A549 (cell line): ENCODE data around the gene TKFC. TPM values are rescaled to one million over a fixed set of nuclear protein-coding genes. Genes with fewer than 3 reads are reported as not detected.

Experiments
- ATAC-seq, 2 experiments: fragments of 200-7000 bp in 1 of 2; fragments of >200 bp in 1 of 2; cut with Nextera tagmentation in 1 of 2; cut with Tn5 transposase in 1 of 2; 3 replicates each; pipeline versions ENCODE4 v1.8.0 to v1.9.1; 2018 to 2020; ENCODE audit warnings: mild to moderate bottlenecking in 1 of 2, moderate library complexity in 1 of 2
- CTCF ChIA-PET: fragments of 300-600 bp; sonication (Branson Sonifier 250); formaldehyde crosslinking; extraction: SDS; loops from one replicate; lab custom pipeline; 2021; ENCODE audit warnings: antibody characterized with exemption, inconsistent platforms; lab: Yijun Ruan, JAX
- POLR2A ChIA-PET: fragments of 350-600 bp; formaldehyde crosslinking; extraction: SDS; loops from one replicate; lab custom pipeline; 2021; ENCODE audit warnings: antibody characterized with exemption, inconsistent platforms; lab: Yijun Ruan, JAX
- DNase-seq, 2 experiments: peaks; one replicate each; pipeline versions ENCODE4 v3.0.0 to v3.0.0-alpha.2; 2011 to 2016; ENCODE audit warnings: low read depth in 1 of 2, low spot score in 1 of 2
- FAIRE-seq: peaks from 2 replicates; lab custom pipeline; 2011; peaks lifted over from hg19 to GRCh38; lab: Jason Lieb, UNC
- H3K27ac ChIP-seq, 2 experiments: fragments of >200 bp; sonication (Bioruptor Twin); formaldehyde crosslinking; 3 replicates each; pipeline ENCODE4 v1.5.1; 2016 to 2017
- H3K4me1 ChIP-seq: fragments of >200 bp; sonication (Bioruptor Twin); formaldehyde crosslinking; 3 replicates; pipeline ENCODE4 v1.6.1; 2016
- H3K4me2 ChIP-seq: fragments of >200 bp; sonication (Bioruptor Twin); formaldehyde crosslinking; 3 replicates; pipeline ENCODE4 v1.6.1; 2016
- H3K4me3 ChIP-seq: fragments of >200 bp; sonication (Bioruptor Twin); formaldehyde crosslinking; 3 replicates; pipeline ENCODE4 v1.5.1; 2016
- H3K9me3 ChIP-seq: fragments of >200 bp; sonication (Bioruptor Twin); formaldehyde crosslinking; 3 replicates; pipeline ENCODE4 v1.6.1; 2016
- CBX8 ChIP-seq: fragments of 200-600 bp; sonication (generic); IDR thresholded peaks from 2 replicates; pipeline ENCODE4 v1.6.1; 2016
- CHD2 ChIP-seq: fragments of 150-350 bp; IDR thresholded peaks from 2 replicates; pipeline ENCODE4 v1.6.1; 2014; ENCODE audit warnings: low read length; ENCODE audit not compliant: partially characterized antibody
- EHF ChIP-seq: fragments of 250-450 bp; sonication (Bioruptor Pico); IDR thresholded peaks from 2 replicates; pipeline ENCODE4 v1.5.0; 2020; ENCODE audit warnings: mild to moderate bottlenecking
- EP300 ChIP-seq, 2 experiments: fragments of >200 bp; sonication (Bioruptor Twin); formaldehyde crosslinking; IDR thresholded peaks; 2 replicates in 1 of 2; 3 replicates in 1 of 2; pipeline ENCODE4 v1.6.1; 2016 to 2017
- GATA3 ChIP-seq: IDR thresholded peaks from 2 replicates; pipeline ENCODE4 v1.6.1; 2012; ENCODE audit warnings: borderline replicate concordance
- HEYL ChIP-seq: fragments of 250-450 bp; sonication (Bioruptor Pico); IDR thresholded peaks from 2 replicates; pipeline ENCODE4 v1.8.0; 2021; ENCODE audit warnings: mild to moderate bottlenecking, moderate library complexity
- HOXA7 ChIP-seq: fragments of 250-450 bp; sonication (Bioruptor Pico); IDR thresholded peaks from 2 replicates; pipeline ENCODE4 v1.5.0; 2020; ENCODE audit warnings: mild to moderate bottlenecking, moderate library complexity
- HOXB13 ChIP-seq: fragments of 250-450 bp; sonication (Bioruptor Pico); IDR thresholded peaks from 2 replicates; pipeline ENCODE4 v1.5.0; 2020; ENCODE audit warnings: low read depth, mild to moderate bottlenecking, moderate library complexity
- KDM5A ChIP-seq: fragments of 200-600 bp; sonication (generic); IDR thresholded peaks from 2 replicates; pipeline ENCODE4 v1.6.1; 2016; ENCODE audit warnings: antibody characterized with exemption, mild to moderate bottlenecking
- MYC ChIP-seq: IDR thresholded peaks from 2 replicates; pipeline ENCODE4 v1.6.1; 2012; ENCODE audit warnings: mild to moderate bottlenecking, inconsistent platforms, low read length, improper control_type of control experiment, borderline replicate concordance
- NFE2L2 ChIP-seq: fragments of 150-350 bp; conservative IDR thresholded peaks from 2 replicates; pipeline ENCODE4 v1.6.1; 2014; ENCODE audit warnings: low read length
- POLR2AphosphoS2 ChIP-seq: conservative IDR thresholded peaks from 2 replicates; pipeline ENCODE4 v1.6.1; 2012; ENCODE audit warnings: low read length, improper control_type of control experiment, inconsistent platforms
- RAD21 ChIP-seq, 2 experiments: fragments of >200 bp in 1 of 2; sonication (Bioruptor Twin) in 1 of 2; formaldehyde crosslinking in 1 of 2; IDR thresholded peaks in 1 of 2; conservative IDR thresholded peaks in 1 of 2; 2 replicates in 1 of 2; 3 replicates in 1 of 2; pipeline ENCODE4 v1.6.1; 2012 to 2018; ENCODE audit warnings: inconsistent platforms in 1 of 2
- RARB ChIP-seq: fragments of 250-450 bp; sonication (Bioruptor Pico); IDR thresholded peaks from 2 replicates; pipeline ENCODE4 v1.8.0; 2021; ENCODE audit warnings: mild to moderate bottlenecking, moderate library complexity
- RNF2 ChIP-seq: fragments of 200-600 bp; sonication (generic); IDR thresholded peaks from 2 replicates; pipeline ENCODE4 v1.6.1; 2016; ENCODE audit warnings: low read depth, mild to moderate bottlenecking, antibody characterized with exemption, moderate library complexity, borderline replicate concordance
- TP53 ChIP-seq: fragments of 250-450 bp; sonication (Bioruptor Pico); IDR thresholded peaks from 2 replicates; pipeline ENCODE4 v1.5.0; 2021; ENCODE audit warnings: mild to moderate bottlenecking, moderate library complexity
- WGBS: methylation state at CpG from one replicate; pipeline ENCODE4 v1.1.6; 2017; ENCODE audit errors: missing lambda C conversion rate; 5-methylcytosine and 5-hydroxymethylcytosine counted together
- polyA plus RNA-seq, 4 experiments: library from polyadenylated mRNA; depleted of rRNA in 3 of 4; stranded (reverse); fragments of >200 nt; fragmentation: RNase III in 1 of 4; extraction: RNeasy Plus Mini Kit Qiagen cat#74134 plus additional on column Dnase treatment in 1 of 4; gene quantifications; 2 replicates in 3 of 4; 3 replicates in 1 of 4; pipeline ENCODE4 v1.2.3, GENCODE V29; 2011 to 2017
- TF ChIP-seq, protein P1 (sequence below): fragments of 200-600 bp; sonication (generic); IDR thresholded peaks from 2 replicates; pipeline ENCODE4 v1.6.1; 2016; ENCODE audit warnings: antibody characterized with exemption, mild to moderate bottlenecking, moderate library complexity
- TF ChIP-seq, protein P2 (sequence below): fragments of >200 bp; sonication (Bioruptor Twin); formaldehyde crosslinking; IDR thresholded peaks from 3 replicates; pipeline ENCODE4 v1.6.1; 2016
- TF ChIP-seq, protein P3 (sequence below): fragments of >200 bp; sonication (Bioruptor Twin); formaldehyde crosslinking; IDR thresholded peaks from 2 replicates; pipeline ENCODE4 v1.6.1; 2016
- TF ChIP-seq, protein P4 (sequence below): fragments of 250-450 bp; sonication (Bioruptor Pico); IDR thresholded peaks from 2 replicates; pipeline ENCODE4 v1.5.0; 2021; ENCODE audit warnings: mild to moderate bottlenecking, moderate library complexity, borderline replicate concordance
- TF ChIP-seq, protein P5 (sequence below): IDR thresholded peaks from 2 replicates; pipeline ENCODE4 v1.6.1; 2012
- TF ChIP-seq, protein P6 (sequence below): fragments of 250-450 bp; sonication (Bioruptor Pico); IDR thresholded peaks from 2 replicates; pipeline ENCODE4 v1.5.0; 2020; ENCODE audit warnings: low read depth, mild to moderate bottlenecking, moderate library complexity

Gene TKFC
- polyA plus RNA-seq, 2 of the 4 experiments (the other 2 are of a cell fraction): 46.5 to 48.7 TPM

DNA sequence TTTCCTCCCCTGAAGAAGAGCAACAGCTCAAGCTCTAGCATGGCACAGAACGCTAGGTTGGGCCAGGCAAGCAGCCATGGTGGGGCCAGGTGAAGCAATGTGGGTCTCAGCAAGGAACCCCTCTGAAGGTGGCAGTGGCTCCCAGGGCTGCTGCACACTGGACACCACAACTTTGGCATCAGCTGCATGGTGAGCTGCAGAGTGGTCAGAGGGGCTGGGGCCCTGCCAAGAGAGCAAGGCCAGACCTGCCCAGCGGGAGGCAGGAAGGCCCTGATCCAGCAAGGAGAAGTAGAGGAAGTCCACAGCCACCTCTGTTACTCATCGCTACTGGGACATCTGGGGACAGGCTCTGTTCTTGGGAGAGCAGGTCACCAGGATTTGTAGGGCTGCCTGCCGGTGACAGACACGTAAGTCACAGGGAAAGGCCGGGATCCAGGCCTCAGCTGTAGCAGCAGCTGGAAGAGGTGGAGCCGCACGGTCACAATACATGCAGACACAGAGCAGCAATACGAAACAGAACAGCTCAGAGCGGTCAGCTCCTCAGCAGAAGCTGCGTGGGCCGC, 16.2 kb downstream of the TKFC start:
- no peaks in the 10 kb centered on the region for H3K4me1 ChIP-seq
- no peak overlapping the region for H3K4me2 ChIP-seq
- no peak overlapping the region for H3K4me3 ChIP-seq
- FAIRE-seq: no peak
- no peak overlapping the region for H3K27ac ChIP-seq
- ChIA-PET POLR2A (interaction anchor here (1.4 kb wide), 1 partner anchor 13 kb away, joined by 6 read pairs; the partner anchor contains the start of genes CYB561A3 and TMEM138), CTCF (interaction anchor here (0.6 to 33.1 kb wide), 5 partner anchors 9 to 511 kb away, joined by 3 to 521 read pairs (median 16); partner anchors contain the start of genes CYB561A3, DDB1, TKFC and TMEM138)
- H3K9me3 ChIP-seq: no peaks in the 10 kb centered on the region
- no peak for TF ChIP-seq RAD21 (conservative IDR thresholded peaks at IDR 0.05 in 1 of 2, IDR thresholded peaks at IDR 0.05 in 1 of 2)
- TF ChIP-seq, protein P1, sequence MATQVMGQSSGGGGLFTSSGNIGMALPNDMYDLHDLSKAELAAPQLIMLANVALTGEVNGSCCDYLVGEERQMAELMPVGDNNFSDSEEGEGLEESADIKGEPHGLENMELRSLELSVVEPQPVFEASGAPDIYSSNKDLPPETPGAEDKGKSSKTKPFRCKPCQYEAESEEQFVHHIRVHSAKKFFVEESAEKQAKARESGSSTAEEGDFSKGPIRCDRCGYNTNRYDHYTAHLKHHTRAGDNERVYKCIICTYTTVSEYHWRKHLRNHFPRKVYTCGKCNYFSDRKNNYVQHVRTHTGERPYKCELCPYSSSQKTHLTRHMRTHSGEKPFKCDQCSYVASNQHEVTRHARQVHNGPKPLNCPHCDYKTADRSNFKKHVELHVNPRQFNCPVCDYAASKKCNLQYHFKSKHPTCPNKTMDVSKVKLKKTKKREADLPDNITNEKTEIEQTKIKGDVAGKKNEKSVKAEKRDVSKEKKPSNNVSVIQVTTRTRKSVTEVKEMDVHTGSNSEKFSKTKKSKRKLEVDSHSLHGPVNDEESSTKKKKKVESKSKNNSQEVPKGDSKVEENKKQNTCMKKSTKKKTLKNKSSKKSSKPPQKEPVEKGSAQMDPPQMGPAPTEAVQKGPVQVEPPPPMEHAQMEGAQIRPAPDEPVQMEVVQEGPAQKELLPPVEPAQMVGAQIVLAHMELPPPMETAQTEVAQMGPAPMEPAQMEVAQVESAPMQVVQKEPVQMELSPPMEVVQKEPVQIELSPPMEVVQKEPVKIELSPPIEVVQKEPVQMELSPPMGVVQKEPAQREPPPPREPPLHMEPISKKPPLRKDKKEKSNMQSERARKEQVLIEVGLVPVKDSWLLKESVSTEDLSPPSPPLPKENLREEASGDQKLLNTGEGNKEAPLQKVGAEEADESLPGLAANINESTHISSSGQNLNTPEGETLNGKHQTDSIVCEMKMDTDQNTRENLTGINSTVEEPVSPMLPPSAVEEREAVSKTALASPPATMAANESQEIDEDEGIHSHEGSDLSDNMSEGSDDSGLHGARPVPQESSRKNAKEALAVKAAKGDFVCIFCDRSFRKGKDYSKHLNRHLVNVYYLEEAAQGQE: no peak
- TF ChIP-seq, protein P2, sequence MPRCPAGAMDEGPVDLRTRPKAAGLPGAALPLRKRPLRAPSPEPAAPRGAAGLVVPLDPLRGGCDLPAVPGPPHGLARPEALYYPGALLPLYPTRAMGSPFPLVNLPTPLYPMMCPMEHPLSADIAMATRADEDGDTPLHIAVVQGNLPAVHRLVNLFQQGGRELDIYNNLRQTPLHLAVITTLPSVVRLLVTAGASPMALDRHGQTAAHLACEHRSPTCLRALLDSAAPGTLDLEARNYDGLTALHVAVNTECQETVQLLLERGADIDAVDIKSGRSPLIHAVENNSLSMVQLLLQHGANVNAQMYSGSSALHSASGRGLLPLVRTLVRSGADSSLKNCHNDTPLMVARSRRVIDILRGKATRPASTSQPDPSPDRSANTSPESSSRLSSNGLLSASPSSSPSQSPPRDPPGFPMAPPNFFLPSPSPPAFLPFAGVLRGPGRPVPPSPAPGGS: no peak
- no peak for ATAC-seq
- WGBS: 92% methylated on average over 12 of the region's 12 CpGs
- no peak for DNase-seq

DNA sequence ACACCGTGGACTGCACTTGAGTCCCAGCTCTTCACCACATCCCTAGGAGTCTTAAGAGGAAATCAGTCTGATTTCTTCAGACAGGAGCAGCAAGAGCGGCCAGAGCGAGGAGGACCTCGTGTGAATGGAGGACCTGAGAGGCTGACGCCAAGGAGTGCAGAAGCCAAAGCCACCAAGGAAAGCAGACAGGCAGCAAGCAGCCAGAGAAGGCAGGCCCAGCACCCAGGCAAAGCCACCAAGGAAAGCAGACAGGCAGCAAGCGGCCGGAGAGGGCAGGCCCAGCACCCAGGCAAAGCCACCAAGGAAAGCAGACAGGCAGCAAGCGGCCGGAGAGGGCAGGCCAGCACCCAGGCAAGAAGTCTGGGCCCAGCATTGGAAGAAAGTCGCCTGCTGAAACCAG, 16.9 kb downstream of the TKFC start:
- no peak for FAIRE-seq
- Histone ChIP-seq H3K9me3 (no peaks in the 10 kb centered on the region), H3K27ac (no peak overlapping the region), H3K4me1 (no peaks in the 10 kb centered on the region), H3K4me2 (no peak overlapping the region), H3K4me3 (no peak overlapping the region)
- ATAC-seq: no peak
- WGBS: 88% methylated on average over 8 of the region's 10 CpGs
- no peak for DNase-seq
- ChIA-PET POLR2A (interaction anchor here (1.4 kb wide), 1 partner anchor 12 kb away, joined by 6 read pairs; the partner anchor contains the start of genes CYB561A3 and TMEM138), CTCF (interaction anchor here (0.9 to 33.1 kb wide), 5 partner anchors 8 to 96 kb away, joined by 4 to 521 read pairs (median 16); partner anchors contain the start of genes CYB561A3, DDB1, TKFC and TMEM138)
- TF ChIP-seq RNF2 (no peak), HEYL (CRISPR knock-in tag) (no peak), MYC (no peak)
- TF ChIP-seq, protein P3, sequence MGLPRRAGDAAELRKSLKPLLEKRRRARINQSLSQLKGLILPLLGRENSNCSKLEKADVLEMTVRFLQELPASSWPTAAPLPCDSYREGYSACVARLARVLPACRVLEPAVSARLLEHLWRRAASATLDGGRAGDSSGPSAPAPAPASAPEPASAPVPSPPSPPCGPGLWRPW: no peak

DNA sequence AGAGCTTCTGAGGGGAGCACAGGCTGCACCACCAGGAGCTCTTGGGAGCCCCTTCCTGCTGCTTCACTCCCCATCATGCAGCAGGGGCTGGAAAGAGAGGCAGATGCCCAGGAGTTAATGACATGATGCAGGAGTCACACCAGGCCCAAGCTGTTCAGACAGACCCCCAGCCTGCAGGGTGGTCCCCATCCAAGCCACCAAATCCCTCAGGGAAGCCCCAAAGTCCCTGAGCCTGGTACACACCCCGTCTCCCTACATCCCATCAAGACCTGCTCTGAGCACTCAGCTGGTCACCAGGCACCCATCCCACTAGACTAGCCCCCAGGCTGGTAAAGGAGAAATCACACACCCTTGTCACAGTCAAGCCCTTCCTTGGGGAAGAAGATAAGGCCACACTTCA, 17.3 kb downstream of the TKFC start:
- H3K4me2 ChIP-seq: no peak overlapping the region
- TF ChIP-seq HOXB13 (CRISPR knock-in tag) (no peak), GATA3 (no peak), TP53 (no peak), EP300 (IDR thresholded peaks at IDR 0.05) (no peak), KDM5A (no peak), RARB (no peak), CBX8 (no peak), EHF (no peak), CHD2 (no peak), HOXA7 (no peak), POLR2AphosphoS2 (no peak), NFE2L2 (no peak)
- TF ChIP-seq, protein P4, sequence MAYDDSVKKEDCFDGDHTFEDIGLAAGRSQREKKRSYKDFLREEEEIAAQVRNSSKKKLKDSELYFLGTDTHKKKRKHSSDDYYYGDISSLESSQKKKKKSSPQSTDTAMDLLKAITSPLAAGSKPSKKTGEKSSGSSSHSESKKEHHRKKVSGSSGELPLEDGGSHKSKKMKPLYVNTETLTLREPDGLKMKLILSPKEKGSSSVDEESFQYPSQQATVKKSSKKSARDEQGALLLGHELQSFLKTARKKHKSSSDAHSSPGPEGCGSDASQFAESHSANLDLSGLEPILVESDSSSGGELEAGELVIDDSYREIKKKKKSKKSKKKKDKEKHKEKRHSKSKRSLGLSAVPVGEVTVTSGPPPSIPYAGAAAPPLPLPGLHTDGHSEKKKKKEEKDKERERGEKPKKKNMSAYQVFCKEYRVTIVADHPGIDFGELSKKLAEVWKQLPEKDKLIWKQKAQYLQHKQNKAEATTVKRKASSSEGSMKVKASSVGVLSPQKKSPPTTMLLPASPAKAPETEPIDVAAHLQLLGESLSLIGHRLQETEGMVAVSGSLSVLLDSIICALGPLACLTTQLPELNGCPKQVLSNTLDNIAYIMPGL (CRISPR knock-in tag): no peak
- TF ChIP-seq, protein P5, sequence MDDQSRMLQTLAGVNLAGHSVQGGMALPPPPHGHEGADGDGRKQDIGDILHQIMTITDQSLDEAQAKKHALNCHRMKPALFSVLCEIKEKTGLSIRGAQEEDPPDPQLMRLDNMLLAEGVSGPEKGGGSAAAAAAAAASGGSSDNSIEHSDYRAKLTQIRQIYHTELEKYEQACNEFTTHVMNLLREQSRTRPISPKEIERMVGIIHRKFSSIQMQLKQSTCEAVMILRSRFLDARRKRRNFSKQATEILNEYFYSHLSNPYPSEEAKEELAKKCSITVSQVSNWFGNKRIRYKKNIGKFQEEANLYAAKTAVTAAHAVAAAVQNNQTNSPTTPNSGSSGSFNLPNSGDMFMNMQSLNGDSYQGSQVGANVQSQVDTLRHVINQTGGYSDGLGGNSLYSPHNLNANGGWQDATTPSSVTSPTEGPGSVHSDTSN: no peak
- TF ChIP-seq, protein P6, sequence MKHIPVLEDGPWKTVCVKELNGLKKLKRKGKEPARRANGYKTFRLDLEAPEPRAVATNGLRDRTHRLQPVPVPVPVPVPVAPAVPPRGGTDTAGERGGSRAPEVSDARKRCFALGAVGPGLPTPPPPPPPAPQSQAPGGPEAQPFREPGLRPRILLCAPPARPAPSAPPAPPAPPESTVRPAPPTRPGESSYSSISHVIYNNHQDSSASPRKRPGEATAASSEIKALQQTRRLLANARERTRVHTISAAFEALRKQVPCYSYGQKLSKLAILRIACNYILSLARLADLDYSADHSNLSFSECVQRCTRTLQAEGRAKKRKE (CRISPR knock-in tag): no peak
- H3K4me3 ChIP-seq: no peak overlapping the region
- no peaks in the 10 kb centered on the region for H3K9me3 ChIP-seq
- no peak overlapping the region for H3K27ac ChIP-seq
- H3K4me1 ChIP-seq: no peaks in the 10 kb centered on the region
- ATAC-seq (no peak), DNase-seq (no peak), FAIRE-seq (no peak)
- ChIA-PET POLR2A (interaction anchor here (1.4 kb wide), 1 partner anchor 11 kb away, joined by 6 read pairs; the partner anchor contains the start of genes CYB561A3 and TMEM138), CTCF (interaction anchor here (0.9 to 33.1 kb wide), 6 partner anchors 8 to 96 kb away, joined by 4 to 521 read pairs (median 18); partner anchors contain the start of genes CYB561A3, DDB1, TKFC and TMEM138)
- 100% methylated on average over 1 of the region's 1 CpG for WGBS
